Measurements from ENCODE around the gene HPRT1.

Gene HPRT1

DNA sequence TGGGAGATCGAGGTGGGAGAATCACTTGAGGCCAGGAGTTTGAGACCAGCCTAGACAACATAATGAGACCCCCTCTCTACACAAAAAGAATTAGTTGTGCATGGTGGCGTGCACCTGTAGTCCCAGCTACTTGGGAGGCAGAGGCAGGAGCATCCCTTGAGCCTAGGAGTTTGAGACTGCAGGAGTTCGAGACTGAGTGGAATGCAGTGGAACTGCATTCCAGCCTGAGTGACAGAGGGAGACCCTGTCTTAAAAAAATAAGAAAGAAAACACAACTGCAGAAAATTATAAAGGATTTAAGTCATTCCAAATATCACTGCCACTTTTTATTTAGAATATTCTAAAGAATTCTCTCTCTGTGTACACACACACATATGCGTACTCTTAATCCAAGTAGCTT lies 18.4 kb downstream of the HPRT1 start:
- DNase-seq = no peak

GRCh38 chrX:134480061-134480460 lies 20.1 kb downstream of the HPRT1 start:
- DNase-seq = no peak

- DNase-seq = no peak
Measured at GRCh38 chrX:134481339-134481738, 21.4 kb downstream of the HPRT1 start.

- no peak for DNase-seq
Measured at GRCh38 chrX:134482371-134482770, 22.4 kb downstream of the HPRT1 start.

GRCh38 chrX:134484039-134484438 lies 24.1 kb downstream of the HPRT1 start:
- DNase-seq = no peak

GRCh38 chrX:134501941-134502340 lies 42.0 kb downstream of the HPRT1 start:
- DNase-seq = no peak

- no peak for DNase-seq
Measured at GRCh38 chrX:134502686-134503085, 42.7 kb downstream of the HPRT1 start.

- DNase-seq = no peak
Measured at GRCh38 chrX:134512566-134512965, 52.6 kb downstream of the HPRT1 start.

DNA sequence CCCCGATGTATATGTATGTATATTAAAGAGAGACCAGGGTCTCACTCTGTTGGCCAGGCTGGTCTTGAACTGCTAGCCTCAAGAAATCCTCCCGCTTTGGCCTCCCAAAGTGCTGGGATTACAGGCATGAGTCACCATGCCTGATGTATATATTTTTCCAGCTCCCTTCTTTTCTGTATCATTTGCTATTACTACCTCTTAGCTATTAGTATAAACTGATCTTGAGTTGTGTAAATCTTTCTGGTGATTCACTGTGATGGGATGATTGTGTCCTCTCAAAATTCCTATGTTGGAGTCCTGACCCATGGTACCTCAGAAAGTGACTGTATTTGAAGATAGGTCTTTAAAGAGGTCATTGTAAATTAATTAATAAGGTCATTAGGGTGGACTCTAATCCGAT lies 53.1 kb downstream of the HPRT1 start:
- DNase-seq = no peak

DNA sequence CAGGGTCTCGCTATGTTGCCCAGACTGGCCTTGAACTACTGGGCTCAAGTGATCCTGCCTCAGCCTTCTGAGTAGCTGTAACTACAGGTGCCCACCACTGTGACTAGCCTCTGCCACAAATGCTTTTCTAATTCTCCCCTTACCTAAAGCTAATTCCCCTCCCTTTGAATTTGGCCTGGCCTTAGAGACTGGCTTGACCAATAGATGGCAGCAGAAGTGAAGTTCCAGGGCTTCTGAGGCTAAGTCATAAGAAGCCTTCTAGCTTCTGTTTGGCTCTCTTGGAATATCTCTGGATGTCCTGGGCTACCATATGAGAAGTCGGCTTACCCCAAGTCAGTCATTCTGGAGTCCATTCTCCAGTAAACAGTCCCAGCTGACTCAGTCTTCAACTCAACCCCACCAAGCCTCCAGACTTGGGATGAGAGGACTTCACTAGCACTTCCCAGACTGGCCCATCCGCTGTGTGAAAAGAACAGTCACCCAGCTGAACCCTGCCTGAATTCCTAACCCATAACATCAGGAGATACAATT lies 61.0 kb downstream of the HPRT1 start:
- peak; percentile 3 to 32 for DNase-seq

GRCh38 chrX:134524181-134524580 lies 64.2 kb downstream of the HPRT1 start:
- no peak for DNase-seq

- no peak for DNase-seq
Measured at GRCh38 chrX:134525086-134525792, 65.3 kb downstream of the HPRT1 start.

DNA sequence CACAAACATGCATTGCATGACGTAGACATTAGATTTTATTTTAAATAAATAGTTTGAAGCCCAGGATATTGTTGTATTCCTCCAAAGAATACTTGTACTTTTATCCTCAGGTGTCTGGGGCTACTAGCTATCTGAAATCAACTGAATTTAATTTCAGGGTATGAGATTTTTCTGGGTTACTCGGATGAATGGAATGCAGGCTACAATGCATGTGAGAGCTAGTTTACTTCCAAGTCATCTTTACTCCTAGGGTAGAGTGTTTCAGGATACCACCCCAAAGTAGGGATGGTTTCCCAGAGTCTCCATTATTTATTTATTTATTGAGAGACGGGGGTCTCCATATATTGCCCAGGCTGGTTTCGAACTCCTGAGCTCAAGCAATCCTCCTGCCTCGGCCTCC lies 66.4 kb downstream of the HPRT1 start:
- no peak for DNase-seq

GRCh38 chrX:134528960-134529359 lies 69.0 kb downstream of the HPRT1 start:
- DNase-seq = no peak

- no peak for DNase-seq
Measured at GRCh38 chrX:134529481-134529880, 69.5 kb downstream of the HPRT1 start.

DNA sequence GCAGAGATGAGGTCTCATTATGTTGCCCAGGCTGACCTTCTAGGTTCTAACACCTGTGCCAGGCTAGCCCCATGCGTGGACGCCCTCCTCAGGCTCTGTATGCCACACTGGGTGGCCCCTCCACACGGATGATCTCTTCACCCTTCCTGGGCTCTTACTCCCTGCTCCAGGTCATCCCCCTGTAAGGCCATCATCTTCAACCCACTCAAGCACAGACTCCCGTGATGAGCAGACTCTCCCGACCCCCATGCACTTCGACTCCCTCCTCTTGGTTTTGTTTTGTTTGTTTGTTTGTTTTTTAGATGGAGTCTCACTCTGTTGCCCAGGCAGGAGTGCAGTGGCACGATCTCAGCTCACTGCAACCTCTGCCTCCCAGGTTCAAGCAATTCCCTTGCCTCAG lies 70.9 kb downstream of the HPRT1 start:
- no peak for DNase-seq

DNA sequence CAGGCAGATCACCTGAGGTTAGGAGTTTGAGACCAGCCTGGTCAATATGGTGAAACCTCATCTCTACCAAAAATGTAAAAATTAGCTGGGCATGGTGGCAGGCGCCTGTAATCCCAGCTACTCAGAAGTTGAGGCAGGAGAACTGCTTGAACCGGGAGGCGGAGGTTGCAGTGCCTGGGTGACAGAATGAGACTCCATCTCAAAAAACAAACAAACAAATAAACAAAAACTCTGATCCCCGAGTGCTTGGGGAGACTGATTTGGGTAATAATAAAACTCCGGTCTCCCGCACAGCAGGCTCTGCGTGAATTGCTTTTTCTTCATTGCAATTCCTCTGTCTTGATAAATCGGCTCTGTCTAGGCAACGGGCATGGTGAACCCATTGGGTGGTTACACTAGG lies 73.4 kb downstream of the HPRT1 start:
- no peak for DNase-seq

DNA sequence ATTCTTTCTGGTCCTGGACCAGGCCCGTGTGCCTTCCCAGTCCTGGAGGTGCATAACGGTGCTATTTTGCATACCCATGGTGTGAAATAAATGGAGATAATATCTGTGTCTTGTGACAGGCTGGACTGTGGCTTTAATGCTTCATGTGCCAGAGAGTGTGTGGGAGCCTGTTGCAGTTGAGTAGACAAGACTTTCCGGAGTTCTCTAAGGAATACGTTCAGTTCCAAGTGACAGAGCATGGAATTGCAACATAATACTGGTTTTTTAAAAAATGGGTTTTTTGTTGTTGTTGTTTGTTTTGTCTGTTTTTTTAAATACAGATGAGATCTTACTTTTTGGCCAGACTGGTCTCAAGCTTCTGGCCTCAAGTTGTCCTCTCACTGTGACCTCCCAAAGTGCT lies 74.0 kb downstream of the HPRT1 start:
- DNase-seq = no peak

GRCh38 chrX:134537179-134537955 lies 77.4 kb downstream of the HPRT1 start:
- no peak for DNase-seq

- no peak for DNase-seq
Measured at GRCh38 chrX:134538316-134538715, 78.4 kb downstream of the HPRT1 start.

GRCh38 chrX:134541906-134542305 lies 81.9 kb downstream of the HPRT1 start:
- no peak for DNase-seq

DNA sequence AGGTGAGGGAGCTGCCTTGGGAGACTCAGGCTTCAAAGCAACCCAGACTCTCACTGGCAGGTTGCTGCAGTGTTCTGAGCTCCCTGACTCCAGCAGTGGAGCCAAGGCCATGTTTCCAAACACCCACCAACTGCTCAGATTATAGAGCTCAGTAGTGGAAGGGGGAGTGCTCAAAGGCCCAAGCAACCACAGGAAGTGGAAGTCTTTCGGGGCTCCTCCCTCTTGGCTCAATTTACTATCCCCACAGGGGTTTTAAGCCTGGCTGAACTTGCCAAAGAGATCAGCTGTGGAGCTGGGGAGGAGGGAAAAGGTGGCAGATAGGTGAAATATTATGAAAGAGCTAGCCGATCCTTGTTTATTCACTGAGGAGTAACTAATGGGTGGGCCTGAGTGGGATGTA lies 82.5 kb downstream of the HPRT1 start:
- no peak for DNase-seq

DNA sequence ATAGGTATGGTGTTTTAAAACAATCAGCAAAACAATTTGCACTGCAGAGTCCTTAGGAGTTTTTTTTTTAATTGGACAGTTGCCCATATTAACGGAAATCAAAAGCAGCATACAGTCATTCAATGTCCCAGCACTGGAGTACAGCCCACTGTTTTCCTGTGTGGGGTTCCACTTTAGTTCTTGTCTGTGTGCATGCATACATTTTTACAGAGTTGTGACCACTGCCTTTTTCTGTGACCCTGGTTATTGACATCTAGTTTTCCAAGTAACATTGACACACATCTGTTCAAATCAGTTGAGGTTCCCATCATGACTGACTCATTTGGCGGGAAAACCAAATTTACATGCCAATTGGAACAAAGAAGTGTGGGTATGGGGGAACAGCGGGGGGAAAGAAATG lies 83.3 kb downstream of the HPRT1 start:
- DNase-seq = no peak

DNA sequence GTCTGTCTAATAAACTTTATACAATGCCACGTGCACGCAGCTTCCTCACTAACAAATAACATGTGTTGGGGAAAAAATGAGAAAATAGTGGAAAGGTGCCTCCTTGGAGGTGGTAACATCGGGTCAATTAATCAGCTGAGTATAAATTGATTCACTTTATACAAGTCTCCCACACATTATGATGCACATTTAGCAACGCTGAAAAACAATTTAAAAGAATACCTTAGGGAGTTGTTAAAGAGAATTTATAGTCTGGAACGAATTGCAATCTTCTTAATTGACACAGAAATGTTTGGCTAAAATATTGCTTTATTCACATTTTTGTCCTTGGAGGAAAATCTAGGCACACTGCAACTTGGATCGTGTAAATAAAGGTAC lies 84.2 kb downstream of the HPRT1 start:
- DNase-seq = no peak

Measured in NCI-H1930 (cell line).